Activated CD4-positive, CD25-positive, alpha-beta regulatory T cell treated with anti-CD3 and anti-CD28 coated beads, Interleukin-2, amount 50 U/mL, for 16 hours (primary cell): ENCODE measurements around the gene FAF1.
"Not testable (repeated sequence)": the region's sequence is repeated elsewhere in the genome, so short reads cannot be mapped to it uniquely, and the experiment has no call there.

Source experiments
- DNase-seq: peaks from one replicate; pipeline ENCODE4 v3.0.0-alpha.2; 2020; ENCODE audit warnings: low read depth, low spot score

The FAF1 gene

DNA sequence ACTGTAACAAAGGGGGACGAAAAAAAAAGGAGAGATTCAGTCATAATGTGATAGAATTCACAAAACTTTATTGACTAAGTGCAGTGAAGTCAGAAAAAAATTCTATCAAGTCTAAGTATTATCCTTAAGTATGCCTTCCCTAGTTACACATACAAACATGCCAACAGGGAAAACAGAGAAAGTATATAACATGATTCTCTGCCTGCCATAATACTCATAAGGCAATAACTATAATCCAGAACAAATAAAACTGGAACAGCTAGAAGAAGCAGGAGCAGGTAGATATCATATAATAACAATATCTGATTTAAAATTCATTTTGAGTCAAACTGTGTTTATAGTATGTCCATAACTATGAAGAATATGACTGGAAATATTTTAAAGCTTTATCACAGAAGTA lies 184.3 kb downstream of the FAF1 start:
- DNase-seq = no peak

DNA sequence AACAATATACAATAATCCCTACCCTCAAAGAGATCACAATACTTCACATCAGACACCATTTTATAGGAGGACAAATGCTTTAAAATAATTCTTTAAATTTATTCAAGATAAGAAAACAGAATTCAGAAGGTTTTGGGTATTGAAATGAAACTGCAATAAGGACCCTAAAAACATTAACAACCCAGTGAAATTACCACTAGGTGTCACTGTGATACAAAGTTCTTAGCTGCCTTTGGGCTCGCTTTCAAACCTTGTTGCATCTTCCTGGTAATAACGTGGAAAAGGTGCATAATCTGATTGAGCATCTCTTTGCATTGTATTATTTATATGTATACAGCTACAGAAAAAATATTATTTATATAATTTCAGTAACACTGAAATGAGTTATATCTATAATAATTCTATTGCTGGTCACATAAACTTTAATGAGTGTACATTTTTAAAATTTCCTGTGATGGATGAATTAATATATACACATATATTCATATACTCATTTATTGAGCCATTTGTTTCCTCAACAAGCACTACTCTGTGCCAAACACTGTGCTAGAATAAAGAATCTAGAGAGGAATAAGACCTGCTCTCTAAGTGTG lies 185.2 kb downstream of the FAF1 start:
- DNase-seq = no peak

DNA sequence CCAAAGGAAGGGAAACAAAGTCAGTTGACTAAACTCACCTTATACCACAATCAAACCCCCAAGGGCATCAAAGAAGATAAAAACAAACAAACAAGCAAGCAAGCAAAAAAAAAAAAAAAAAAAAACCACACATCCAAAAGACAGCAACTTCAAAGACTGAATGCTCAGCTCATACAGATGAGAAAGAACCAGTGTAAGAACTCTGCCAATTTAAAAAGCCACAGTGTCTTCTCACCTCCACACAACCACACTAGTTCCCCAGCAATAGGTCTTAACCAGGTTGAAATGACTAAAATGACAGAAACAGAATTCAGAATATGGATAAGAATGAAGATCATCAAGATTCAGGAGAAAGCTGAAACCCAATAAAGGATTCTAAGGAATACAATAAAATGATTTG lies 193.4 kb downstream of the FAF1 start:
- no peak for DNase-seq

DNA sequence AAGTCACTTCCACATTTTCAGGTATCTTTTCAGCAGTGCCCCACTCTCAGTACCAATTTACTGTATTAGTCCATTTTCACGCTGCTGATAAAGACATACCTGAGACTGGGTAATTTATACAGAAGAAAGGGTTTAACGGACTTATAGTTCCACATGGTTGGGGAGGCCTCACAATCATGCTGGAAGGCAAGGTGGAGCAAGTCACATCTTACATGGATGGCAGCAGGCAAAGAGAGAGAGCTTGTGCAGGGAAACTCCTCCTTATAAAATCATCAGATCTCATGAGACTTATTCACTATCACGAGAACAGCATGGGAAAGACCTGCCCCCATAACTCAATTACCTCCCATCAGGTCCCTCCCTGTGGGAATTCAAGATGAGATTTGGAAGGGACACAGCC lies 203.5 kb downstream of the FAF1 start:
- DNase-seq = not testable (repeated sequence)

DNA sequence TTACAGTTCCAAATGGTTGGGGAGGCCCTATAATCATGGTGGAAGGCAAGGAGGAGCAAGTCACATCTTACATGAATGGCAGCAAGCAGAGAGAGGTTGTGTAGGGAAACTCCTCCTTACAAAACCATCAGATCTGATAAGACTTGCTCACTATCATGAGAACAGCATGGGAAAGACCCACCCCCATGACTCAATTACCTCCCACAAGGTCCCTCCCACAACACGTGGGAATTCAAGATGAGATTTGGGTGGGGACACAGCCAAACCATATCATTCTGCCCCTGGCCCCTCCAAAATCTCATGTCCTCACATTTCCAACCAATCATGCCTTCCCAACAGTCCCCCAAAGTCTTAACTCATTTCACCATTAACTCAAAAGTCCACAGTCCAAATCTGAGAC lies 205.3 kb downstream of the FAF1 start:
- not testable (repeated sequence) for DNase-seq

DNA sequence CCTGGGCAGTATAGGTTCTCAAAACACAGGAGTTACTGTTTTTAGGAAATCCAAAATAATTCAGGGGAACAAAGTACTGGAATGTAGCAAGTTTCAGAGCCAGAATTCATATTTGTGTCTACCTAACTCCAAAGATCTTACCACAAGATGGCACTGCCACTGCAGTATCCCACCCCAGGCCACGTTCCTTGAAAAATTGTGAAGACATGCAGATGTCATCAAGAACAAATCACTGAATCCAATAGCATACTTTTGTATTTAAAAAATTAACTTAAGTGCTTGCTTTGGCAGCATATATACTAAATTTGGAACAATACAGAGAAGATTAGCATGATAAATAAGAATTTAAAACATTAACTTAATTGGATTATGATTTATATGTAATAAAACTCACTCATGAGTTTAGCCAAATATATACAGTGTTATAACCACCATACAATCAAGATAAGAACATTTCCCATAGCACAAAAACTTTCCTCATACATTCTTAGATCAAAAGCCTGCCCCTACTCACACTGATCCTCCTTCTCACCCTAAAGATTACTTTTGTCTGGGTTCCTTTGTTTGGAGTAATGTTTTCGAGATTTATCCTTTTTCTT lies 209.9 kb downstream of the FAF1 start:
- no peak for DNase-seq

DNA sequence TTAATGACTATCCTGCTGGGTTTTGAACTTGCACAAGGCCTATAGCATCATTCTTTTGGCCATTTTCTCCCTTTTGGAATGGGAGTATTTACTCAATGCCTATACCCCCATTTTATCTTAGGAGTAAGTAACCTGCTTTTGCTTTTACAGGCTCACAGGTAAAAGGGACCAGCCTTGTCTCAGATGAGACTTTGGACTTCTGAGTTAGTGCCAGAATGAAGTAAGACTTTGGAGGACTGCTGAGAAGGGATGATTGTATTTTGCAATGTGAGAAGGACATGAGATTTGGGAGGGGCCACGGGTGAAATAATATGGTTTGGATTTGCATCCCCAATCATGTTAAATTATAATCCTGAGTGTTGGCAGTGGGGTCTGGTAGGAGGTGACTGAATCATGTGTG lies 212.7 kb downstream of the FAF1 start:
- DNase-seq = no peak

DNA sequence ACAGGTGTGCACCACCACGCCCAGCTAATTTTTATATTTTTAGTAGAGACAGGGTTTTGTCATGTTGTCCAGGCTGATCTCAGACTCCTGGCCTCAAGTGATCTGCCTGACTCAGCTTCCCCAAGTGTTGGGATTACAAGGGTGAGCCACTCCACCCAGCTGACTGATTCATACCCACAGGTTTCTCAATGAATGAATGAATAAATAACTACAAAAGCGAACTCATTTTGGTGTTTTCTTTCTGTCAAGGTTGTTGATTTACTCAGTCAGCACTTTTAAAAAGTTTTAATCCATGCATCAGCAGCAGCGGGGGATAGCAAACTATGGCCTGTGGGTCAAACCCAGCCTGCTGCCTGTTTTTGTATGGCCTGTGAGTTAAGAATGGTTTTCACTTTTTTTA lies 217.5 kb downstream of the FAF1 start:
- DNase-seq = no peak

DNA sequence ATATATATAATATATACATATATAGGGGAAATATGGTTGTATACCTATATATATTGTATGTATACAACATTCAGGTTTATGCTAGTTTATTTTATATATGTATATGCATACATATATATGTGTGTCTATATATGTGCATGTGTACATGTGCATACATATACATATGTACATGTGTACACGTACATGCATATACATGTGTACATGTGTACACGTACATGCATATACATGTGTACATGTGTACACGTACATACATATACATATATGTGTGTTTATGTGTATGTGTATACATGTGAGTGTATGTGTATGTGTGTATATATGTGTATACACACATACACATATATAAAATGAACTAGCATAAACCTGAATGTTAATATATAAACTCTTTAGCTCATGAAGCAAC lies 220.9 kb downstream of the FAF1 start:
- no peak for DNase-seq

DNA sequence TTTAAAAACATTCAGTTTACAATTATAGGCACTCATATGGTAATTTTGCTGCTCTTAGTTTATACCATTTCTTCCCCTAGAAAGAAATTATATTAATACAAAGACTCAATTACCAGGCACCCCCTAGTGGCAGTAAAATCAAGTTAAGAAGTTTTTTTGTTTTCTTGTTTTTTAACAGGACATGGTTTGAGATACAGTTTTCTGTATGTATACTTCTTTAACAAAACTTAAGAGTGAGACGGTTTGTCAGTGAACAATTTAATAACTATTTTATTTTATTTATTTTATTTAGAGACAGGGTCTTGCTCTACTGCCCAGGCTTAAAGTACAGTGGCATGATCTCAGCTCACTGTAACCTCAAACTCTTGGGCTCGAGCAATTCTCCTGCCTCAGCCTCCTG lies 224.6 kb downstream of the FAF1 start:
- DNase-seq = no peak

DNA sequence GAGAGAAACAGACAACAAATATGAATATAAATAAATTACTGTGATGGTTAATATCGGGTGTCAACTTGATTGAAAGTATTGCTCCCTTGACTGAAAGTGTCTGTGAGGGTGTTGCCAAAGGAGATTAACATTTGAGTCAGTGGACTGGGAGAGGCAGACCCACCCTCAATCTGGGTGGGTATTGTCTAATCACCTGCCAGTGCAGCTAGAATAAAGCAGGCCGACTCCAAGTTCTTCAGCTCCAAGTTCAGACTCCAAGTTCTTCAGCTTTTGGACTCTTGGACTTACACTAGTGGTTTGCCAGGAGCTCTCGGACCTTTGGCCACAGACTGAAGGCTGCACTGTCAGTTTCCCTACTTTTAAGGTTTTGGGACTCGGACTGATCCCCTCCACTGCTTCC lies 232.5 kb downstream of the FAF1 start:
- not testable (repeated sequence) for DNase-seq

DNA sequence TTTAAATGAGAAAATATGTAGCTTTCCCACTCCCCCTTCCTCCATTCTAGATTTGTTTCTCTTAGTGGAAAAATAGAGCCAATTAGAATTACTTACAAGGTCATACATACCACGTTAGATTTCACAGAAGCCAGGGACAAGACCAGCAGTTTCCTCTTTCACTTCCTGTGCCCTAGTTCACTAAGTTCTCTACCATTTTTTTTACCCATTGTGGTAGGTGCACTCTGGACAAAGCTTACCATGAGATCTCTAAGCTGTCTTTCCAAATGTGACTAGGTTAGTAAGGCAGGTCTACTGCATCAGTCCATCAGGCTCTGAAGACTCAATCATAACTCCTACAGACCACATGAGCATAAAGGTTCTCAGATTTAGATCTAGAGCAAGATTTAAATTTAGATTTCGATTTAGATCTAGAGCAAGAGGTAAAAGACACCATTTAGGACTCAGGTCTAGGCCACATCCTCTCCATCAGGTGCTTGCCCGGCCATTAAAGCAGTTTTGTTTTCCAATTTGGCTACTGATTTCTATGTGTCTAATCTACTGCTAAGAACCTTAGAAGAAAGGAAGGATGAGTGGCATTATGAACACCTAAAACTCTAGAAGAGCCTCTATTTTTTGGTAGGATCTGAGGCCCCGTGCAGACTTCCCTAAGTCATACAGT lies 235.3 kb downstream of the FAF1 start:
- no peak for DNase-seq

DNA sequence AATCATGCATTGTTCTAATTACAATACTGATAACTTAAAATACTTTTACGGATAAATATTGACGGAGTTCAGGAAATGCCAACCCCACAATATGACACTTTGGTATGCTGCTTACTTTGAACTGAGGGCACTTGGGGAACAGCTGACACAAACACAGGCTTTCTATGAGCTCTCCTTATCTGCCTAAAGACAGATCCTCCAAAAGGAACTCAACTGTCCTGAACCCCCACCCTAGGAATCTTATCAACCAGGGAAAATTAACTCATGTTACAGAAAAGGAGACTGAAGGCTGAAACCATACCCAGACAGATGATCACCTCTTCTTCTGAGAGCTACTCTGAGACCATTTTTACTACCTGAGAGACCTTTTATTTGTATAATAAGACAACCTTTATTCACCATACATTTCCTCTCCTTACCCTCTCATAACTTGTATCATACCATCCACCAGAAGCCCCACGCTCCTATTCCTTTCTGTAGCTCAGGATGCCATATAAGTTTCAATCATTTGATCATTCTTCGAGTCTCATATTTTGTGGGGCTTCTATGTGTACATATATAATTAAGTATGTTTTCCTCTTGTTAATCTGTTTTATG lies 239.5 kb downstream of the FAF1 start:
- DNase-seq = no peak

DNA sequence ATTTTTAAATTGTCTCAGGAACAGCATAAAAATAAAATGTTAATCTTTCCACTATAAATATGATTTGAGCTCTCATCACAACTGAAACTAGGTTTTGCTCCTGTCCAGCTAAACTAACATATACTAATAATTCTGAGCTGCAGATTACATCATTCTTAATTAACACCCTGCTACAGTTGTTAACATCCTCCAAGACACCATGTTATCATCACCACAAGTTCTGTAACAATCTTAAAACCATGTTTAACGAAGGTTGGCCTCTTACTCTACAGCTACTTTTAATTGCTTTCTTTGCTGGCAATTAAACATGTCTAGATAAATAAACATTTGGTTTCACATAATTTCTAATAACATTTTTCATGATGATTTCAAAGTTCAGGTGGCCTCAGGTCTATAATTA lies 240.9 kb downstream of the FAF1 start:
- no peak for DNase-seq

DNA sequence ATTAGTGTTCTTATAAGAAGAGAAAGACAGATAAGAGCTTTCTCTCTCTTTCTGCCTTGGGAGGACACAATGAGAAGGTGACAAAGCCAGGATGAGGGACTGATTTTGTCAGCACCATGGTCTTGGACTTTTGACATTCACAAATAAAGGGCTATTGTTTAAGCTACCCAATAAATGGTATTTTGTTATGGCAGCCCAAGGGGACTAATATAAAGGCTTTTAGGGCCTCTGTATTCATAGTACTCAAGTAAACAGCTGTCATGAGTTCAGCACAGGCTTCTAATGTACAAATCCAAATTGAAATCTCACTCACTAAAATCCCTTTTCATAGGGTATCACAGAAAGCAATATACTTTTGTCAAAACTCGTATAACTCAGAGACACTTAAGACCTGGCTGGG lies 242.7 kb downstream of the FAF1 start:
- no peak for DNase-seq

DNA sequence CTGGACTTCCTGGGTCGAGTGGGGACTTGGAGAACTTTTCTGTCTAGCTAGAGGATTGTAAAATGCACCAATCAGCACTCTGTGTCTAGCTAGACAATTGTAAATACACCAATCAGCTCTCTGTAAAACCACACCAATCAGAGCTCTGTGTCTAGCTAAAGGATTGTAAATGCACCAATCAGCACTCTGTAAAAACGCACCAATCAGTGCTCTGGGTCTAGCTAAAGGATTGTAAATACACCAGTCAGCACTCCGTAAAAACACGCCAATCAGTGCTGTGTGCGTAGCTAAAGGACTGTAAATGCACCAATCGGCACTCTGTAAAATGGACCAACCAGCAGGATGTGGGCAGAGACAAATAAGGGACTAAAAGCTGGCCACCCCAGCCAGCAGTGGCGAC lies 243.6 kb downstream of the FAF1 start:
- DNase-seq = not testable (repeated sequence)

DNA sequence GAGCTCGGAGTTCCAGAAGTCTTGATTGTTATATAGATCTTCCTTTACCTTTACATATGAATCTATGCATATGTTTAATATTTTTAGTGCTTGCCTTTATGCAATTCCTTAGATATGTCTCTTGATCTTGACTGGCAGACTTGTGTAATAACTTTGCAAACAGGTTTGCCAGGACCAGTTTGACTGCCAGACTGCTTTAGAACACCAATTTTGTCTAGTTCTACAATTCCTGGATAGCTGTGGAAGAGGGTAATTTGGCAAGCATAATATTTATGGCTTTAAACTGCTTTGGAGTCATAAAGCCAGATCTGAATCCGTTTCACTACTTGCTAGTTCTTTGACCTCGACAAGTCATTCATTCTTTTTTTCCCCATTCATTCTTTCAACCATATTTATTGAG lies 250.0 kb downstream of the FAF1 start:
- DNase-seq = no peak

DNA sequence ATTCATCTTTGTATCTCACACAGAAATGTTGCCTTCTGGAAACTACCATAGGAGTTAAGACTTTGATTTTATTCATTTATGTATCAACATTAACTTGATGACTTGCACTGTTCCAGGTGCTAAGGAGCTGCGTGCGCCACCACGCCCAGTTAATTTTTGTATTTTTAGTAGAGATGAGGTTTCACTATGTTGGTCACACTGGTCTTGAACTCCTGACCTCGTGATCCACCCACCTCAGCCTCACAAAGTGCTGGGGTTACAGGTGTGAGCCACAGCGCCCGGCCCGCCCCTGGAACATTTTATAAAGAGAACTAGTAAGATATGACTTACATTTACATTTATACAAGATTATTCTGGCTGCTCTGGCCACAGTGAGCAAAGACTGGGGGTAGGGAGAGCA lies 252.2 kb downstream of the FAF1 start:
- DNase-seq = no peak

DNA sequence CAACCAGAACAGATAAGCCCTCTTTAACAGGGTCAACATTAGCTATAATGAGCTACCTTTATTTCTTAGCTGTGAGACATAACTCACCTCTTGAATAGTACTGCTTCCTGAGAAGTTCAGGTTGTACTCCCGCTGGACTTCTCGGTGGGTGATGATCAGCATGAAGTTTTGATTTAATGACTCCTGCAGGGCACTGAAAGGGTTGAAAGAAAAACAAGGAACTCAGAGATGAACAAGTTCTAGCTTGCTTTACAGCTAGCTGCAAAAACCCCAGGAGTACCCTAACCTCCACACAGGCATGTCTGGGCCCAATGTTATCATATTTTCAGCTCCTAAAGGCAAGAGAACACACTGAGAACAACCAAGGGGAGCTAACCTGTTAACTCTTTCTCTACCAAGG lies 254.4 kb downstream of the FAF1 start:
- DNase-seq = no peak

DNA sequence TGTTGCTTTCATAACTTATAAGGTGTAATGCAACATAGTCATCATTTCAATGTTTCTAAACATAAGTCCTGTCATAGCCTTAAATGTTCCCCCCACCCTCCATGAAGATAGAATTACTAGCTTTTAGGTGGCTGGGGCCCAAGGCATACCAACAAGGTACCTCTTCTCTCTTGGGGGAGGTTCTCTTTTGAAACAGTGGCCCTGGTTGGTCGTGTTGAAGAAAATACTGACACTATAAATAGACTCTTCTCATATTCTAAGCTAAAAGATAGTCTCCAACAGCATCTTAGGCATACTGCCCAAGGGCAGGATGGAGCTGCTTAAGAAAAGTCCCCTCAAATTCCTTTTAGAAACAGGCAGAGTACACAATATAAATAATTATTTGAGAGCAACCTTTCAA lies 255.0 kb downstream of the FAF1 start:
- DNase-seq = no peak

DNA sequence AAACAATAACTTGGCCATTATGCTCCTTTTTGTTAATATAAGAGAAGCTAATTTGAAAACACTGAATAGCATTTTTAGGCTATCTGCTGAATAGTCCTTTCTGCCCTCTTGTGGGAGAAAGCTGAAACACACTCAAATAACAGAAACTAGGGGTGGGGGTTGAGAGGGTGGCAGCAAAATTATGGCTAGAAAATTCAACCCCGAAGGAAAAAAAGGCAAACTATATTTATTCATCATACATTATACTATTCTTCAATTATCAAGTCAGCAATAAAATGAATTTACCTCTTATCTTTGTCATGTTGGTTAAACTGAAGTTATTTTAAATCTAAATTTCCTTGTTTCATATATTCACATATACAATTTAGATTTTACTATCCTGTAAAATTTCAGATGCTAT lies 255.9 kb downstream of the FAF1 start:
- no peak for DNase-seq

DNA sequence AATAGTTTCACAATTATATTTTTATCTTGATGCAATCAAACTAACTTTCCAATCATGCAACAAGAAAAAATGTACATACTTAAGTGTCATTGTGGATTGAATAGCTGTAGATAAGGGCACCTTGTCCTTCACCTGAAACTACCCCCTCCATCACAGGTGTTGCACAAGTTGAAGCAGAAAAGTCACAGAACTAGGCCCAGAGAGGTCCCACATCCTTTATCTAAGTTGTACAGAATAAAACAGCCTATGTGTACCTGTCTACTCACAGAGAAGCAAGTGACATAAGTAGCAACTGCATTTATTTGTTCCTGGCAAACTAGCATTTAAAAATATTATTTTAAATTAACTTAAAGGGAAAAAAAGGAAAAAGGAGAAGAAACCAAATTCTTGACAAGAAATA lies 256.8 kb downstream of the FAF1 start:
- DNase-seq = no peak

DNA sequence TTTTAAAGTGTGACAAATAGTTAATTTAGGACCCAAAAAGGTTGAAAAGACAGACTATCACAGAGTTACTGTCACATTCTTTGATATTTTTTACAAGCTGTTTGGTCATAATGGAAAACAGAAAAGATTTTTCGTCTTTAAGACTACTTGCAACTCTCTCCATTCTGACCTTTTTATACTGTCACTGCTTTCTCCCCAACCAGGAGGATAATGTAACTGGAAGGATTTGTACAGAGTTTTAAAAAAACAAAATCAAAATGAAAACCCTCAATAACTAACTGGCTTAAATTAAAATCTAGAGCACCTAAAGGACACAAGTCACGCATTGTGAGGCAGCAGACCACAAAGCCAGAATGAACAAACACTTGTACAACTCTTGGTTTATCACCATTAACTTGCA lies 257.7 kb downstream of the FAF1 start:
- no peak for DNase-seq
